Measurements from ENCODE around the gene UBL4A.

UBL4A gene

GRCh38 chrX:154517101-154517781 is 30.8 kb upstream of the UBL4A start:
- H3K36me3 ChIP-seq: no peaks in the 10 kb centered on the region
- no peak overlapping the region for H3K27ac ChIP-seq
- H3K27me3 ChIP-seq: no peaks in the 10 kb centered on the region
- no peak overlapping the region for H3K4me3 ChIP-seq (ENCODE audit: low read depth in 1 of 2, low read length in 1 of 2)
- no peaks in the 10 kb centered on the region for H3K9me3 ChIP-seq
- H3K4me1 ChIP-seq (ENCODE audit: control insufficient read depth in 1 of 2, insufficient read depth in 1 of 2, low read depth in 1 of 2, low read length in 1 of 2): peaks cover 13 to 14% of the 10 kb centered on the region in 2 experiments
- no peak for TF ChIP-seq CTCF (IDR thresholded peaks at IDR 0.05)

DNA sequence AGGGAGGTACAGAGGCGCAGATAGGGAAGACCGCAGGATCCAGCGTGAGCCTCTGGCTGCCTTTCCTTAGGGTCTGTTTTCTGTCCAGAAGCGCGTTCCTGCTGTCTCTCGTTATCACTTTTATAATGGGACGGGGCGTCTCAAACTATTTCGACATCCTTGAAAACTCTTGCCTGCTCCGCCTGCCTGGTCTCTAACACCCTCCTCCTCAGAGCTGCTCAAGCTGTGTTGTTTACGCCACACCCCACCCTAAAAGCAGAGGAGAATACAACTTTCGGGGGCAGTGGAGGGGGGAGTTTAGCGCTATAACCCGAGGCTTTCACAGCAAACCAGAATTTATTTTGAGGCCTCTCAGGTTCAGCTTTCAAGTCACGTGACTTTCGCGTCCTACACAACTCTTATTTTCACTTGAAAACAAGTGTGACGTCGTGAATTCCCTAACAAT is 30.3 kb upstream of the UBL4A start:
- peak overlapping the region; percentile 89 for H3K27ac ChIP-seq
- H3K36me3 ChIP-seq: no peaks in the 10 kb centered on the region
- H3K27me3 ChIP-seq: no peaks in the 10 kb centered on the region
- TF ChIP-seq CTCF (IDR thresholded peaks at IDR 0.05): no peak
- no peaks in the 10 kb centered on the region for H3K9me3 ChIP-seq
- peak overlapping the region; percentile 64 to 68 for H3K4me3 ChIP-seq (ENCODE audit: low read depth in 1 of 2, low read length in 1 of 2)
- H3K4me1 ChIP-seq (ENCODE audit: control insufficient read depth in 1 of 2, insufficient read depth in 1 of 2, low read depth in 1 of 2, low read length in 1 of 2): peaks cover 13 to 14% of the 10 kb centered on the region in 2 experiments

GRCh38 chrX:154515966-154516655 is 29.7 kb upstream of the UBL4A start, which contains the start of gene FAM3A:
Gene FAM3A, minus strand, starts transcription at chrX:154516232. Its CDS starts 460 bp downstream, at chrX:154515772.
- H3K4me3 ChIP-seq (ENCODE audit: low read depth in 1 of 2, low read length in 1 of 2): peak within 1 kb of the TSS; percentile 64 to 68
- H3K27ac ChIP-seq: peak within 1 kb of the TSS; percentile 89
- H3K36me3 ChIP-seq: no peaks in the 10 kb centered on the region
- H3K4me1 ChIP-seq (ENCODE audit: control insufficient read depth in 1 of 2, insufficient read depth in 1 of 2, low read depth in 1 of 2, low read length in 1 of 2): peaks cover 13 to 14% of the 10 kb centered on the region in 2 experiments
- H3K27me3 ChIP-seq: no peaks in the 10 kb centered on the region
- H3K9me3 ChIP-seq: no peaks in the 10 kb centered on the region
- peak; percentile 19 for TF ChIP-seq CTCF (IDR thresholded peaks at IDR 0.05)

- no peaks in the 10 kb centered on the region for H3K27me3 ChIP-seq
- no peaks in the 10 kb centered on the region for H3K36me3 ChIP-seq
- peak overlapping the region; percentile 89 for H3K27ac ChIP-seq
- no peaks in the 10 kb centered on the region for H3K9me3 ChIP-seq
- no peak for TF ChIP-seq CTCF (IDR thresholded peaks at IDR 0.05)
- peaks cover 13 to 14% of the 10 kb centered on the region in 2 experiments for H3K4me1 ChIP-seq (ENCODE audit: control insufficient read depth in 1 of 2, insufficient read depth in 1 of 2, low read depth in 1 of 2, low read length in 1 of 2)
- H3K4me3 ChIP-seq (ENCODE audit: low read depth in 1 of 2, low read length in 1 of 2): peak overlapping the region; percentile 64 to 68
Measured at GRCh38 chrX:154515090-154515965, 28.9 kb upstream of the UBL4A start.

GRCh38 chrX:154513716-154514115 is 27.3 kb upstream of the UBL4A start:
- no peak overlapping the region for H3K27ac ChIP-seq

More at GRCh38 chrX:154513716-154514115, 27.3 kb upstream of the UBL4A start:
- H3K36me3 ChIP-seq: no peaks in the 10 kb centered on the region
- H3K4me1 ChIP-seq (ENCODE audit: control insufficient read depth in 1 of 2, insufficient read depth in 1 of 2, low read depth in 1 of 2, low read length in 1 of 2): peaks cover 13 to 14% of the 10 kb centered on the region in 2 experiments
- H3K4me3 ChIP-seq (ENCODE audit: low read depth in 1 of 2, low read length in 1 of 2): no peak overlapping the region
- no peaks in the 10 kb centered on the region for H3K27me3 ChIP-seq
- no peaks in the 10 kb centered on the region for H3K9me3 ChIP-seq
- TF ChIP-seq CTCF (IDR thresholded peaks at IDR 0.05): no peak
